Mesenteric fat pad (tissue), 1 donor: ENCODE data around the gene C11orf16. TPM values are rescaled to one million over a fixed set of nuclear protein-coding genes. Genes with fewer than 3 reads are reported as not detected.
"Not testable (repeated sequence)": the region's sequence is repeated elsewhere in the genome, so short reads cannot be mapped to it uniquely, and the experiment has no call there.

Experiments used
- DNase-seq: peaks from one replicate; pipeline ENCODE4 v3.0.0-alpha.2; 2020; ENCODE audit warnings: low spot score
- long read RNA-seq: library from polyadenylated mRNA; unstranded; transcript quantifications from one replicate; pipeline ENCODE4 v2.0.0, GENCODE V29; 2020
- total RNA-seq: library from RNA; stranded (reverse); fragmentation: NEBNext Ultra II Directional; extraction: Animal tissue kit (Norgen Biotek cat#: 25700); gene quantifications from one replicate; pipeline ENCODE4 v1.2.1, GENCODE V29; 2021
- donor health status: DM: yes; HTN: yes; CAD: no.

The C11orf16 gene
- not detected for total RNA-seq
- long read RNA-seq, partial matches to known transcripts, result 0 of 1 reads
- long read RNA-seq, other reads (novel, unspliced or antisense), result 1 of 1 reads

GRCh38 chr11:8932564-8933180, at the start of gene C11orf16:
TSS of gene C11orf16 (minus strand) at chr11:8932947. CDS start at chr11:8932308, 639 bp downstream.
- DNase-seq, result no peak

- no peak for DNase-seq
Observed at GRCh38 chr11:8980485-8980884, 47.7 kb upstream of the C11orf16 start.

- DNase-seq, result not testable (repeated sequence)
Observed at GRCh38 chr11:8979365-8979764, 46.6 kb upstream of the C11orf16 start.

- no peak for DNase-seq
Observed at GRCh38 chr11:8973121-8973520, 40.4 kb upstream of the C11orf16 start.

- no peak for DNase-seq
Observed at GRCh38 chr11:8971924-8972316, 39.2 kb upstream of the C11orf16 start.

- DNase-seq, result no peak
Observed at GRCh38 chr11:8971196-8971923, 38.6 kb upstream of the C11orf16 start.

GRCh38 chr11:8967184-8967583, 34.4 kb upstream of the C11orf16 start:
- no peak for DNase-seq

- peak; percentile 97 for DNase-seq
Observed at GRCh38 chr11:8964324-8965320, 31.9 kb upstream of the C11orf16 start, which contains the start of gene TMEM9B. TSS of gene TMEM9B (minus strand) at chr11:8964442. CDS start at chr11:8964313, 129 bp downstream.

GRCh38 chr11:8963569-8964323, 31.0 kb upstream of the C11orf16 start:
- DNase-seq, result peak; percentile 93

GRCh38 chr11:8962841-8963240, 30.1 kb upstream of the C11orf16 start:
- no peak for DNase-seq

GRCh38 chr11:8961401-8961800, 28.7 kb upstream of the C11orf16 start:
- no peak for DNase-seq

- DNase-seq, result no peak
Observed at GRCh38 chr11:8959546-8960166, 26.9 kb upstream of the C11orf16 start.

- DNase-seq, result no peak
Observed at GRCh38 chr11:8956860-8957259, 24.1 kb upstream of the C11orf16 start.

- no peak for DNase-seq
Observed at GRCh38 chr11:8948886-8949285, 16.1 kb upstream of the C11orf16 start.

- no peak for DNase-seq
Observed at GRCh38 chr11:8947230-8947943, 14.6 kb upstream of the C11orf16 start.

GRCh38 chr11:8942518-8943066, 9.8 kb upstream of the C11orf16 start, which contains the start of gene ASCL3:
TSS of gene ASCL3 (minus strand) at chr11:8943016. CDS start at chr11:8938161, 4,855 bp downstream.
- DNase-seq, result no peak

GRCh38 chr11:8941341-8942103, 8.8 kb upstream of the C11orf16 start:
- no peak for DNase-seq

GRCh38 chr11:8937659-8938058, 4.9 kb upstream of the C11orf16 start:
- no peak for DNase-seq
